Panc1 (cell line): ENCODE measurements around the gene STON1.

Source experiments
- CTCF ChIP-seq: fragments of 450-650 bp; IDR thresholded peaks from 2 replicates; pipeline ENCODE4 v1.5.1; 2017; ENCODE audit warnings: mild to moderate bottlenecking
- POLR2AphosphoS5 ChIP-seq: IDR thresholded peaks from 2 replicates; pipeline ENCODE4 v1.6.1; 2012; ENCODE audit warnings: mild to moderate bottlenecking, low read depth, low read length, moderate library complexity
- REST ChIP-seq, 2 experiments: IDR thresholded peaks; 2 replicates each; pipeline ENCODE4 v1.6.1; 2011 to 2012; ENCODE audit warnings: low read depth in 2 of 2, control low read depth in 1 of 2, low read length in 1 of 2, mild to moderate bottlenecking in 1 of 2, moderate library complexity in 1 of 2; ENCODE audit not compliant: insufficient read depth in 1 of 2
- TCF7L2 ChIP-seq: IDR thresholded peaks from 2 replicates; pipeline ENCODE4 v1.6.1; 2011; ENCODE audit warnings: mild to moderate bottlenecking, low read depth, low read length, inconsistent platforms

GRCh38 chr2:48590017-48590416 is 60.1 kb downstream of the STON1 start:
- TF ChIP-seq CTCF (no peak), TCF7L2 (no peak), REST (IDR thresholded peaks at IDR 0.05; ENCODE audit: insufficient read depth in 1 of 2, low read depth in 2 of 2, low read length in 1 of 2) (no peak), POLR2AphosphoS5 (no peak)
